Panc1 (cell line): ENCODE measurements around the gene TBL1Y. TPM values are rescaled to one million over a fixed set of nuclear protein-coding genes. Genes with fewer than 3 reads are reported as not detected.

Experiments
- ATAC-seq: fragments of 200-7000 bp; cut with Tn5 transposase; 2 replicates; pipeline ENCODE4 v1.9.1; 2020; ENCODE audit warnings: mild to moderate bottlenecking, moderate library complexity
- BruUV-seq: library from RNA; stranded (reverse); fragments of 400-500 nt; replicated peaks from 2 replicates; lab custom pipeline; 2021; lab: Mats Ljungman, UMichigan
- CTCF ChIA-PET: fragments of 300-600 bp; sonication (Branson Sonifier 250); formaldehyde crosslinking; loops from one replicate; lab custom pipeline; 2022; ENCODE audit warnings: antibody characterized with exemption; lab: Charles Lee
- POLR2A ChIA-PET: fragments of 300-600 bp; sonication (Branson Sonifier 250); formaldehyde crosslinking; loops from one replicate; lab custom pipeline; 2022; ENCODE audit warnings: antibody characterized with exemption; lab: Charles Lee
- DNase-seq: peaks from one replicate; pipeline ENCODE4 v3.0.0-alpha.2; 2010; ENCODE audit warnings: low read depth, low spot score
- H3K27ac ChIP-seq: 2 replicates; pipeline ENCODE4 v1.5.1; 2011; ENCODE audit warnings: mild to moderate bottlenecking, low read length, inconsistent platforms
- H3K27me3 ChIP-seq: fragments of 200-500 bp; sonication (Bioruptor generic); 2 replicates; pipeline ENCODE4 v1.6.0; 2014; ENCODE audit warnings: low read length, inconsistent platforms; ENCODE audit not compliant: control insufficient read depth, insufficient read depth
- H3K36me3 ChIP-seq: fragments of 200-500 bp; sonication (Bioruptor generic); 2 replicates; pipeline ENCODE4 v1.5.1; 2014; ENCODE audit warnings: inconsistent platforms, mild to moderate bottlenecking, low read length, moderate library complexity; ENCODE audit not compliant: control insufficient read depth, insufficient read depth
- H3K4me1 ChIP-seq: 2 replicates; pipeline ENCODE4 v1.5.1; 2011; ENCODE audit warnings: inconsistent platforms, mild to moderate bottlenecking, low read length, moderate library complexity; ENCODE audit not compliant: control insufficient read depth, insufficient read depth
- H3K4me3 ChIP-seq, 2 experiments: 2 replicates each; pipeline ENCODE4 v1.5.1; 2011 to 2012; ENCODE audit warnings: low read depth in 2 of 2, low read length in 2 of 2, mild to moderate bottlenecking in 2 of 2, inconsistent platforms in 1 of 2, moderate library complexity in 1 of 2
- H3K9me3 ChIP-seq: fragments of 200-500 bp; sonication (Bioruptor generic); 2 replicates; pipeline ENCODE4 v1.5.1; 2014; ENCODE audit warnings: low read depth, mild to moderate bottlenecking, inconsistent platforms, low read length, moderate library complexity; ENCODE audit not compliant: control insufficient read depth, insufficient read depth
- POLR2AphosphoS5 ChIP-seq: IDR thresholded peaks from 2 replicates; pipeline ENCODE4 v1.6.1; 2012; ENCODE audit warnings: mild to moderate bottlenecking, low read depth, low read length, moderate library complexity
- SIN3A ChIP-seq: IDR thresholded peaks from 2 replicates; pipeline ENCODE4 v1.6.1; 2012; ENCODE audit warnings: low read depth, mild to moderate bottlenecking, low read length, moderate library complexity, borderline replicate concordance; ENCODE audit not compliant: insufficient read depth
- TCF7L2 ChIP-seq: IDR thresholded peaks from 2 replicates; pipeline ENCODE4 v1.6.1; 2011; ENCODE audit warnings: mild to moderate bottlenecking, low read depth, low read length, inconsistent platforms
- in situ Hi-C: cut with HindIII; loops from 2 replicates; pipeline ENCODE4 v1.10.0; 2016; ENCODE audit warnings: low sequenced_read_pairs, low pct_unique_long_range_greater_than_20kb
- intact Hi-C: fragments of 100-400 bp; cut with micrococcal nuclease; formaldehyde crosslinking; loops from one replicate; pipeline ENCODE4 v1.10.0; 2022; ENCODE audit not compliant: unreplicated experiment
- total RNA-seq: library from RNA; stranded (reverse); gene quantifications from one replicate; pipeline ENCODE4 v1.2.1, GENCODE V29; 2021; ENCODE audit not compliant: unreplicated experiment
- TF ChIP-seq, protein P1 (sequence below): fragments of 450-650 bp; IDR thresholded peaks from 2 replicates; pipeline ENCODE4 v1.5.1; 2017; ENCODE audit warnings: mild to moderate bottlenecking
- TF ChIP-seq, protein P2 (sequence below), 2 experiments: IDR thresholded peaks; 2 replicates each; pipeline ENCODE4 v1.6.1; 2011 to 2012; ENCODE audit warnings: low read depth in 2 of 2, control low read depth in 1 of 2, low read length in 1 of 2, mild to moderate bottlenecking in 1 of 2, moderate library complexity in 1 of 2; ENCODE audit not compliant: insufficient read depth in 1 of 2

The TBL1Y gene
- total RNA-seq, 1 experiment from 2014 or later = not detected

DNA sequence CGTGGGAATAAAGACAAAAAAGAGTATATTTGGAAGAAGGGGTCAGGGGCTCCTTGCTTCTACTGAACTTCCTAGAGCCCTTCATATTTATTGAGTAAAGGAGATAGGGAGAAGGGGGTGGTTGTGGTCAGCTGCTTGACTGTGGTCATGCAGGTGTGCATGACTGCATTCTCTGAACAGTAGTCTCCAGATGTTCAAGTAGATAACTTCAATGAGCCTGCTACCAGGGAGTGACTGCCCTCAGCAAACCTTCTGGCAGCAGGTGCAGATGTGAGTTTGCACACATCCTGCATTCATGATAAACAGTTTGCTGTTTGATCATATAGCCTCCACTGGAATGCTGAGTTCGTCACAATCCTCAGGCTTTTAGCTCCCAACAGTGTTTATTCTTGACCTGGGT, 10.6 kb downstream of the TBL1Y start:
- TF ChIP-seq POLR2AphosphoS5 (no peak), TCF7L2 (no peak)
- no peak overlapping the region for H3K4me3 ChIP-seq
- no peaks in the 10 kb centered on the region for H3K27me3 ChIP-seq
- ChIA-PET CTCF (no interaction called here), POLR2A (no interaction called here)
- in situ Hi-C loops = no loop called here
- H3K9me3 ChIP-seq = no peaks in the 10 kb centered on the region
- DNase-seq (no peak), ATAC-seq (no peak)
- H3K27ac ChIP-seq = no peak overlapping the region
- BruUV-seq = no TSS peak
- H3K36me3 ChIP-seq = no peaks in the 10 kb centered on the region
- no peaks in the 10 kb centered on the region for H3K4me1 ChIP-seq
- intact Hi-C loops = no loop called here

DNA sequence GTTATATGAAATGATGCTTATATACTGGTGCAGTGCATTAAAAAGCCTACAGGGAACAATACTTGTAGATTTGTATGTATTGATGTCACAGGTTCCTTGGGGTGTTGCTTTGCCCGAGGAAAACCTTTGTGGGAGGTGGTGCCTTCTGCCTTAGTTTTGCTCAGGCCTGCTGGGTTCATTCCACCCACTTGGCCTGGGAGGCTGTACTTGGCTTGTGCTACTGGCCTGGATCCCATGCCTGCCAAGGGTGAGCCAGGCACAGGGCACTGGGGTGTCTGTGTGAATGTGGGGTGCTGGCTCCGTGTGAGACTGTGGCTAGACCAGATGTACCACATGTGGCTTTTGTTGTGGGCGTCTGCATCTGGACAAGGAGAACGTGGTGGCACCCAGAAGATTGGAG, 17.8 kb downstream of the TBL1Y start:
- POLR2A ChIA-PET = no interaction called here
- CTCF ChIA-PET = no interaction called here
- Histone ChIP-seq H3K27me3 (no peaks in the 10 kb centered on the region), H3K4me1 (no peaks in the 10 kb centered on the region), H3K36me3 (no peaks in the 10 kb centered on the region), H3K27ac (no peak overlapping the region), H3K4me3 (no peak overlapping the region), H3K9me3 (no peaks in the 10 kb centered on the region)
- intact Hi-C loops (no loop called here), in situ Hi-C loops (no loop called here)
- no TSS peak for BruUV-seq
- DNase-seq (no peak), ATAC-seq (no peak)
- TF ChIP-seq POLR2AphosphoS5 (no peak), SIN3A (no peak), TCF7L2 (no peak)
- TF ChIP-seq, protein P1, sequence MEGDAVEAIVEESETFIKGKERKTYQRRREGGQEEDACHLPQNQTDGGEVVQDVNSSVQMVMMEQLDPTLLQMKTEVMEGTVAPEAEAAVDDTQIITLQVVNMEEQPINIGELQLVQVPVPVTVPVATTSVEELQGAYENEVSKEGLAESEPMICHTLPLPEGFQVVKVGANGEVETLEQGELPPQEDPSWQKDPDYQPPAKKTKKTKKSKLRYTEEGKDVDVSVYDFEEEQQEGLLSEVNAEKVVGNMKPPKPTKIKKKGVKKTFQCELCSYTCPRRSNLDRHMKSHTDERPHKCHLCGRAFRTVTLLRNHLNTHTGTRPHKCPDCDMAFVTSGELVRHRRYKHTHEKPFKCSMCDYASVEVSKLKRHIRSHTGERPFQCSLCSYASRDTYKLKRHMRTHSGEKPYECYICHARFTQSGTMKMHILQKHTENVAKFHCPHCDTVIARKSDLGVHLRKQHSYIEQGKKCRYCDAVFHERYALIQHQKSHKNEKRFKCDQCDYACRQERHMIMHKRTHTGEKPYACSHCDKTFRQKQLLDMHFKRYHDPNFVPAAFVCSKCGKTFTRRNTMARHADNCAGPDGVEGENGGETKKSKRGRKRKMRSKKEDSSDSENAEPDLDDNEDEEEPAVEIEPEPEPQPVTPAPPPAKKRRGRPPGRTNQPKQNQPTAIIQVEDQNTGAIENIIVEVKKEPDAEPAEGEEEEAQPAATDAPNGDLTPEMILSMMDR = no peak
- TF ChIP-seq, protein P2, sequence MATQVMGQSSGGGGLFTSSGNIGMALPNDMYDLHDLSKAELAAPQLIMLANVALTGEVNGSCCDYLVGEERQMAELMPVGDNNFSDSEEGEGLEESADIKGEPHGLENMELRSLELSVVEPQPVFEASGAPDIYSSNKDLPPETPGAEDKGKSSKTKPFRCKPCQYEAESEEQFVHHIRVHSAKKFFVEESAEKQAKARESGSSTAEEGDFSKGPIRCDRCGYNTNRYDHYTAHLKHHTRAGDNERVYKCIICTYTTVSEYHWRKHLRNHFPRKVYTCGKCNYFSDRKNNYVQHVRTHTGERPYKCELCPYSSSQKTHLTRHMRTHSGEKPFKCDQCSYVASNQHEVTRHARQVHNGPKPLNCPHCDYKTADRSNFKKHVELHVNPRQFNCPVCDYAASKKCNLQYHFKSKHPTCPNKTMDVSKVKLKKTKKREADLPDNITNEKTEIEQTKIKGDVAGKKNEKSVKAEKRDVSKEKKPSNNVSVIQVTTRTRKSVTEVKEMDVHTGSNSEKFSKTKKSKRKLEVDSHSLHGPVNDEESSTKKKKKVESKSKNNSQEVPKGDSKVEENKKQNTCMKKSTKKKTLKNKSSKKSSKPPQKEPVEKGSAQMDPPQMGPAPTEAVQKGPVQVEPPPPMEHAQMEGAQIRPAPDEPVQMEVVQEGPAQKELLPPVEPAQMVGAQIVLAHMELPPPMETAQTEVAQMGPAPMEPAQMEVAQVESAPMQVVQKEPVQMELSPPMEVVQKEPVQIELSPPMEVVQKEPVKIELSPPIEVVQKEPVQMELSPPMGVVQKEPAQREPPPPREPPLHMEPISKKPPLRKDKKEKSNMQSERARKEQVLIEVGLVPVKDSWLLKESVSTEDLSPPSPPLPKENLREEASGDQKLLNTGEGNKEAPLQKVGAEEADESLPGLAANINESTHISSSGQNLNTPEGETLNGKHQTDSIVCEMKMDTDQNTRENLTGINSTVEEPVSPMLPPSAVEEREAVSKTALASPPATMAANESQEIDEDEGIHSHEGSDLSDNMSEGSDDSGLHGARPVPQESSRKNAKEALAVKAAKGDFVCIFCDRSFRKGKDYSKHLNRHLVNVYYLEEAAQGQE (IDR thresholded peaks at IDR 0.05; ENCODE audit: insufficient read depth in 1 of 2, low read depth in 2 of 2, low read length in 1 of 2) = no peak

DNA sequence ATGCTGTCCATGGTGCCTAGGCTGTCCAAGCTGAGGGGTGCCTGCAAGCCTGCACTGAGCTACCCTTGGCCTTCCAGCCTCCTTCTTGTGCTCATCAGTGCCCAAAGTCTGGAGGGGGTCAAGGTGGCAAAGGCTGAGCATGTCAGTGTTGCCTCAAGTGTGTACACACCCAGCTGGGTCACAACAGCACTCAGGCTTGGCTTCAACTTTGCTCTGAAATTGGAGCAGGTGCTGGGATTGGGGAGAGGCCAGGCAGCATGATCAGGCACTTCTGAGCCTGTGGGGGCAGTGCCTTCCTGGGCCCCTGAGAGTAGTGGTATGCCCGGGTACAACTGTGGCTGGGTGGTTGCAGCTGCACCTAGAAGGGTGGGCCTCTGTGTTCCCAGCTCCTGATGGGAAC, 18.7 kb downstream of the TBL1Y start:
- Histone ChIP-seq H3K4me3 (no peak overlapping the region), H3K27me3 (no peaks in the 10 kb centered on the region), H3K9me3 (no peaks in the 10 kb centered on the region), H3K36me3 (no peaks in the 10 kb centered on the region), H3K27ac (no peak overlapping the region), H3K4me1 (no peaks in the 10 kb centered on the region)
- in situ Hi-C loops (no loop called here), intact Hi-C loops (no loop called here)
- POLR2A ChIA-PET = no interaction called here
- CTCF ChIA-PET = no interaction called here
- no peak for DNase-seq
- ATAC-seq = no peak
- no peak for TF ChIP-seq SIN3A
- no TSS peak for BruUV-seq
